Sigmoid colon (tissue), 7 donors: ENCODE data around the gene SMYD3. TPM values are rescaled to one million over a fixed set of nuclear protein-coding genes. Genes with fewer than 3 reads are reported as not detected.

ENCODE experiments used
- DNase-seq: peaks from one replicate; pipeline ENCODE4 v3.0.0-alpha.2; 2019
- H3K27ac ChIP-seq, 4 donors: fragments of 200-600 bp; sonication (generic); one replicate each; pipeline ENCODE4 v1.5.1; 2016 to 2019; ENCODE audit warnings: mild to moderate bottlenecking in 1 of 4
- H3K27me3 ChIP-seq, 3 donors: fragments of 200-600 bp; sonication (generic); one replicate each; pipeline ENCODE4 v1.5.1; 2019; ENCODE audit warnings: mild to moderate bottlenecking in 1 of 3
- H3K36me3 ChIP-seq, 4 donors: fragments of 200-600 bp; sonication (generic); one replicate each; pipeline ENCODE4 v1.5.1; 2016 to 2019
- H3K4me1 ChIP-seq, 4 donors: fragments of 200-600 bp; sonication (generic); one replicate each; pipeline ENCODE4 v1.5.1; 2017 to 2019
- H3K4me3 ChIP-seq, 4 donors: fragments of 200-600 bp; sonication (generic); one replicate each; pipeline ENCODE4 v1.5.1; 2017 to 2019; ENCODE audit warnings: mild to moderate bottlenecking in 2 of 4, moderate library complexity in 1 of 4
- H3K9me3 ChIP-seq, 4 donors: fragments of 200-600 bp in 3 of 4; sonication (generic) in 3 of 4; one replicate each; pipeline versions ENCODE4 v1.5.1 to v1.6.1; 2013 to 2019
- EP300 ChIP-seq, 4 donors: sonication (generic); formaldehyde crosslinking; IDR thresholded peaks; one replicate each; pipeline ENCODE4 v1.6.1; 2017; ENCODE audit warnings: antibody characterized with exemption in 4 of 4
- POLR2A ChIP-seq, 2 donors: fragments of 450-650 bp; IDR thresholded peaks; one replicate each; pipeline ENCODE4 v1.6.1; 2016; ENCODE audit warnings: antibody characterized with exemption in 2 of 2, mild to moderate bottlenecking in 2 of 2, moderate library complexity in 2 of 2
- POLR2AphosphoS5 ChIP-seq, 4 donors: sonication (generic); formaldehyde crosslinking; IDR thresholded peaks; one replicate each; pipeline ENCODE4 v1.6.1; 2017; ENCODE audit warnings: antibody characterized with exemption in 4 of 4
- WGBS, 2 donors: extraction: QIAGEN DNeasy Blood & Tissue Kit; methylation state at CpG; one replicate each; pipeline ENCODE4 v1.1.7; 2013; 5-methylcytosine and 5-hydroxymethylcytosine counted together
- intact Hi-C: fragments of 100-400 bp; cut with DNase I; formaldehyde crosslinking; loops from one replicate; pipeline ENCODE4 v1.15.1; 2023
- polyA plus RNA-seq, 3 donors: library from polyadenylated mRNA; stranded (reverse); fragments of 200-250 nt; gene quantifications; one replicate each; pipeline ENCODE4 v1.2.3, GENCODE V29; 2013
- total RNA-seq, 4 donors: library from RNA; depleted of rRNA; stranded (reverse); fragments of >200 nt; gene quantifications; one replicate each; pipeline ENCODE4 v1.1.0, GENCODE V29; 2016
- TF ChIP-seq, protein P1 (sequence below), 4 experiments: fragments of 450-650 bp in 3 of 4; fragments of 200-600 bp in 1 of 4; IDR thresholded peaks; one replicate each; pipeline ENCODE4 v1.5.1; 2016 to 2019; ENCODE audit warnings: antibody characterized with exemption in 4 of 4, mild to moderate bottlenecking in 3 of 4, moderate library complexity in 2 of 4
- donor health status: healthy with polysubstance abuse.
- donor health status: Bipolar disorder and iron deficiency.
- donor health status: healthy.

SMYD3 gene
- total and polyA plus RNA-seq, 7 donors = 8.7 to 23.8 (median 17.1) TPM

DNA sequence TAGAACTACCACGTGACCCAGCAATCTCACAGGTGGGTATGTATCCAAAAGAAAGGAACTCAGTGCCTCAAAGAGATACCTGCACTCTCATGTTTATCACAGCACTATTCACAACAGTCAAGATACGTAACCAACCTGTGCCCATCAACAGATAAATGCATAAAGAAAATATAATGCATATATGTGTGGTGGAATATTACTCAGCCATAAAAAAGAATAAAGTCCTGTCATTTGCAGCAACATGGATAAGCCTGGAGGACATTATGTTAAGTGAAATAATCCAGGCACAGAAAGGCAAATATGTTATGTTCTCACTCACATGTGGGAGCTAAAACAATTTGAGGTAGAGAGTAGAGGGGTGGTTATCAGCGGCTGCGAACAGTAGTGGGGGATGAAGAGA, 413.8 kb downstream of the SMYD3 start:
- WGBS, 2 donors = 95 to 97% methylated on average over 4 of the region's 4 CpGs
- Histone ChIP-seq H3K27ac (no peak overlapping the region), H3K36me3 (no peaks in the 10 kb centered on the region), H3K4me3 (no peak overlapping the region), H3K9me3 (no peaks in the 10 kb centered on the region), H3K4me1 (peaks cover 0 to 11% (median 6%) of the 10 kb centered on the region in 4 donors), H3K27me3 (no peaks in the 10 kb centered on the region)
- intact Hi-C loops = no loop called here
- TF ChIP-seq EP300 (IDR thresholded peaks at IDR 0.05) = no peak
- no peak for TF ChIP-seq POLR2A (IDR thresholded peaks at IDR 0.05)
- TF ChIP-seq, protein P1, sequence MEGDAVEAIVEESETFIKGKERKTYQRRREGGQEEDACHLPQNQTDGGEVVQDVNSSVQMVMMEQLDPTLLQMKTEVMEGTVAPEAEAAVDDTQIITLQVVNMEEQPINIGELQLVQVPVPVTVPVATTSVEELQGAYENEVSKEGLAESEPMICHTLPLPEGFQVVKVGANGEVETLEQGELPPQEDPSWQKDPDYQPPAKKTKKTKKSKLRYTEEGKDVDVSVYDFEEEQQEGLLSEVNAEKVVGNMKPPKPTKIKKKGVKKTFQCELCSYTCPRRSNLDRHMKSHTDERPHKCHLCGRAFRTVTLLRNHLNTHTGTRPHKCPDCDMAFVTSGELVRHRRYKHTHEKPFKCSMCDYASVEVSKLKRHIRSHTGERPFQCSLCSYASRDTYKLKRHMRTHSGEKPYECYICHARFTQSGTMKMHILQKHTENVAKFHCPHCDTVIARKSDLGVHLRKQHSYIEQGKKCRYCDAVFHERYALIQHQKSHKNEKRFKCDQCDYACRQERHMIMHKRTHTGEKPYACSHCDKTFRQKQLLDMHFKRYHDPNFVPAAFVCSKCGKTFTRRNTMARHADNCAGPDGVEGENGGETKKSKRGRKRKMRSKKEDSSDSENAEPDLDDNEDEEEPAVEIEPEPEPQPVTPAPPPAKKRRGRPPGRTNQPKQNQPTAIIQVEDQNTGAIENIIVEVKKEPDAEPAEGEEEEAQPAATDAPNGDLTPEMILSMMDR (IDR thresholded peaks at IDR 0.05) = no peak
- no peak for TF ChIP-seq POLR2AphosphoS5 (IDR thresholded peaks at IDR 0.05)
- DNase-seq = no peak

DNA sequence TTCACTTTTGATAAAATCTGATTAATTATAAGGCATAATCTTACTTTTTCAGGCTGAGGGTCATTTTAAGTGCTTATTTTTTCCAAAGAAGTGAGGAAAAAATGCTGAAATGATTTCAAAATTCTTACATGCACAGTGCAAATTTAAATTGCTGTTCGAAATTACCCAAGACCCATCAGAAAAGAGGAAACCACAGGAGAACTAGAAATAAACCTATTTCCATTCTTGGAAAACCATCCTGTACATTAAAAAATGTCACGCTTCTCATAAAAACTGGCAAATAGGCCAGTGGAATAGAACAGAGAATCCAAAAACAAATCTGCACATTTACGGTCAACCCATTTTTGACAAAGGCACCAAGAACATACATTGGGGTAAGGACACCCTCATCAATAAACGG, 414.9 kb downstream of the SMYD3 start:
- intact Hi-C loops = no loop called here
- Histone ChIP-seq H3K9me3 (no peaks in the 10 kb centered on the region), H3K4me3 (no peak overlapping the region), H3K36me3 (no peaks in the 10 kb centered on the region), H3K27me3 (no peaks in the 10 kb centered on the region), H3K4me1 (peaks cover 0 to 11% (median 6%) of the 10 kb centered on the region in 4 donors), H3K27ac (no peak overlapping the region)
- WGBS, 2 donors = 84 to 97% methylated on average over 4 of the region's 4 CpGs
- TF ChIP-seq, protein P1 (IDR thresholded peaks at IDR 0.05) = no peak
- TF ChIP-seq POLR2AphosphoS5 (IDR thresholded peaks at IDR 0.05) (no peak), POLR2A (IDR thresholded peaks at IDR 0.05) (no peak), EP300 (IDR thresholded peaks at IDR 0.05) (no peak)
- DNase-seq = no peak

DNA sequence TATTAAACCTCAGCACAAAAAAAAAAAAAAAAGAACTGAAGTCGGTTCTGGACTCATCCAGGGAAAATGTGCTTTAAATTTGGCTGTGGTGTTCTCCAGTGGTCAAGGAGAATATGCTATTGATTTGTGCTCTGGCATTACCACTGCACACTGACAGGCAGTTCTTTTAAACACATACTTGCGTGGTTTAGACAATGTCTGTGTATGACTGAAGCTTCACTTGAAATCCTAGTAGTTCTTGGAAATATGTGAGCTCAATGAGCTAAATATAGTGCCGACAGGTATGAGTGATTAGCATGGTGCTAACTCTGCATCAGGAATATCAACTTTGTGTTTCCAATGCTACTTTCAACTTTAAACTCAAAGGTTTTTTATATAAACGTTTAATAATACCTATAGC, 415.6 kb downstream of the SMYD3 start:
- WGBS, 2 donors = 84 to 94% methylated on average over 4 of the region's 4 CpGs
- intact Hi-C loops = no loop called here
- Histone ChIP-seq H3K27me3 (no peaks in the 10 kb centered on the region), H3K36me3 (no peaks in the 10 kb centered on the region), H3K27ac (peak overlapping the region in 1 of 4 donors; percentile 21), H3K4me3 (no peak overlapping the region), H3K9me3 (no peaks in the 10 kb centered on the region), H3K4me1 (peaks cover 0 to 11% (median 5%) of the 10 kb centered on the region in 4 donors)
- DNase-seq = no peak
- TF ChIP-seq POLR2AphosphoS5 (IDR thresholded peaks at IDR 0.05) = no peak
- no peak for TF ChIP-seq POLR2A (IDR thresholded peaks at IDR 0.05)

DNA sequence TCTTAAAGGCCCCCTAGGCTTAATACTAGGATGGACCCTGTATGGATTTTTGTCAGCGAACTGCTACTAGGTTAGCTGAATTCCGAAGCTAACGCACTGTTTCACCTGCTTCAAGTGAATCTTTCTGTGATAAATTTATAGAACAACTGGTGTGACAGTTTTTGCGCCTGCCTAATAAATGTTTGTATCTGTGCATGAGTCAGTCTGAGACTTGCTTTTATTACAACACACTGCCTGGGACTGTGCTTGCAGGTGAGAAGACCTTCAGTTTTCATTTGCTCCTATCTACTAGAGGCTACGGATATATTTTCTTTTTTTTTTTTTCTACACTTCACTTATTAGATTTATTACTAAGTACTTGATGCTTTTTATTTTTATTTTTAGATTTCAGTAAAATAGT, 420.9 kb downstream of the SMYD3 start:
- Histone ChIP-seq H3K27ac (no peak overlapping the region), H3K4me1 (no peaks in the 10 kb centered on the region), H3K9me3 (no peaks in the 10 kb centered on the region), H3K27me3 (no peaks in the 10 kb centered on the region), H3K36me3 (no peaks in the 10 kb centered on the region), H3K4me3 (no peak overlapping the region)
- DNase-seq = no peak
- TF ChIP-seq POLR2AphosphoS5 (IDR thresholded peaks at IDR 0.05) = no peak
- no peak for TF ChIP-seq EP300 (IDR thresholded peaks at IDR 0.05)
- TF ChIP-seq, protein P1 (IDR thresholded peaks at IDR 0.05) = no peak
- no peak for TF ChIP-seq POLR2A (IDR thresholded peaks at IDR 0.05)
- WGBS, 2 donors = 95 to 97% methylated on average over 5 of the region's 5 CpGs
- intact Hi-C loops = no loop called here

DNA sequence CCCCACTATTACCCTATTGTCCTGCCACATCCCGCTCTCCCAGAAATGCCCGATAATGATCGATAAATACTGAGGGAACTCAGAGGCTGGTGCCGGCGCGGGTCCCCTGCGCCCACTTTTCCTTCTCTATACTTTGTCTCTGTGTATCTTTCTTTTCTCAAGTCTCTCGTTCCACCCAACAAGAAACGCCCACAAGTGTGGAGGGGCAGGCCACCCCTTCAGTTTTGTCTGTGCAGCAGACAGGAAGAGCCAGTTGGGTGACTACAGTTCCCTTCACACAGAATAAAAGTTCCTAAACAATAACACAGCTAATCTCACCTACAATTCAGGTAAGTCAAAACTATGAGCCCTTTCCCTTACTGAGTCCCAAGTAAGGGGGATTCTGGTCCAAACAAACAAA, 423.7 kb downstream of the SMYD3 start:
- H3K27me3 ChIP-seq = no peaks in the 10 kb centered on the region
- H3K4me3 ChIP-seq = no peak overlapping the region
- intact Hi-C loops = no loop called here
- WGBS, 2 donors = 91 to 92% methylated on average over 9 of the region's 9 CpGs
- H3K4me1 ChIP-seq = no peaks in the 10 kb centered on the region
- no peak overlapping the region for H3K27ac ChIP-seq
- H3K36me3 ChIP-seq = no peaks in the 10 kb centered on the region
- H3K9me3 ChIP-seq = no peaks in the 10 kb centered on the region
- TF ChIP-seq POLR2A (IDR thresholded peaks at IDR 0.05) = no peak
- TF ChIP-seq EP300 (IDR thresholded peaks at IDR 0.05) = no peak
- TF ChIP-seq, protein P1 (IDR thresholded peaks at IDR 0.05) = no peak
- no peak for TF ChIP-seq POLR2AphosphoS5 (IDR thresholded peaks at IDR 0.05)
- no peak for DNase-seq
